GM18505 (cell line): ENCODE measurements around the gene DCXR.

Source experiments
- ATAC-seq: cut with Tn5 transposase; IDR thresholded peaks from one replicate; pipeline ENCODE4 v1.9.1; 2021; ENCODE audit not compliant: unreplicated experiment
- POLR2A ChIP-seq: IDR thresholded peaks from 4 replicates; pipeline ENCODE4 v1.6.1; 2011; ENCODE audit warnings: borderline replicate concordance; ENCODE audit not compliant: insufficient read depth, insufficient read length; ENCODE audit errors: extremely low read depth

DCXR gene

GRCh38 chr17:82063424-82064415 is 26.2 kb upstream of the DCXR start:
- no peak for TF ChIP-seq POLR2A
- no peak for ATAC-seq

GRCh38 chr17:82062984-82063368 is 25.5 kb upstream of the DCXR start:
- no peak for ATAC-seq
- no peak for TF ChIP-seq POLR2A

GRCh38 chr17:82062076-82062983 is 24.8 kb upstream of the DCXR start:
- no peak for ATAC-seq
- no peak for TF ChIP-seq POLR2A

- no peak for TF ChIP-seq POLR2A
- ATAC-seq: no peak
Observed at GRCh38 chr17:82061047-82061925, 23.8 kb upstream of the DCXR start.

DNA sequence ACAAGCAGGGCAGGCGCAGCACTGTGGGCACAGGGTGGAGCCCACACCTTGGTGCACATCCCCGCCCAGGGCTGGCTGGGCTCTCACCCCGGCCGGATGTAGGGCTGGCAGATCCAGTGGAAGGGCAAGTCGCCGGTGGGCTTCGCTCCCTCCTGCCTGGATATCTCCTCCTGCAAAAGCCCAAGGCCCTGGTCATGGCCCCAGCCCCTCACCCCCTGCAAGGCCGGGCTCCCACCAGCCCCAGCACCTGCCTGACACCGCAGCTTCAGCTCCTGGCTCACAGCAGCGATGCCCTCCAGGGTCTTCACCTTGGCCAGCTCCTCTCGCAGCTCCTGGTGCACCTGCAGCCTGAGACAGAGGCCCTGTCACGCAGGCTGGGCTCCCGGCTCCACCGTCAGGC is 23.1 kb upstream of the DCXR start:
- TF ChIP-seq POLR2A: no peak
- ATAC-seq: no peak

DNA sequence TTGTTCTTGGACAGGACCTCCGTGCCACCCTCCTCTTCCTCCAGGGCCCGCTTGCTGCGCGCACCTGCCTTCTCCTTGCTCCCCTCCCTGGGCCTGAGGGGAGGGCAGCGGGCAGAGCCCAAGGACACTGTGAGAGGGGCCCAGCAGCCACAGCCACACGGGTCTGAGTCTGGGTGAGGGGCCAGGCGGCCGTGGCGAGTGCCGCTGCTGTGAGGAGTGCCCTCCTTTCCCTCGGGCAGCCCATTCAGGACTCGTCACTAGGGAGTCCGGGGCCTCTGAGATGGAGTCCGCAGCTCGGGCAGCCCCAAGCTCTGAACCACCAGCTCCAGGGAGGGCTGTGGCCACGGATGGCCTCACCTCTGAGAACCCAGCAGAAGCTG is 22.5 kb upstream of the DCXR start:
- ATAC-seq: no peak
- no peak for TF ChIP-seq POLR2A

DNA sequence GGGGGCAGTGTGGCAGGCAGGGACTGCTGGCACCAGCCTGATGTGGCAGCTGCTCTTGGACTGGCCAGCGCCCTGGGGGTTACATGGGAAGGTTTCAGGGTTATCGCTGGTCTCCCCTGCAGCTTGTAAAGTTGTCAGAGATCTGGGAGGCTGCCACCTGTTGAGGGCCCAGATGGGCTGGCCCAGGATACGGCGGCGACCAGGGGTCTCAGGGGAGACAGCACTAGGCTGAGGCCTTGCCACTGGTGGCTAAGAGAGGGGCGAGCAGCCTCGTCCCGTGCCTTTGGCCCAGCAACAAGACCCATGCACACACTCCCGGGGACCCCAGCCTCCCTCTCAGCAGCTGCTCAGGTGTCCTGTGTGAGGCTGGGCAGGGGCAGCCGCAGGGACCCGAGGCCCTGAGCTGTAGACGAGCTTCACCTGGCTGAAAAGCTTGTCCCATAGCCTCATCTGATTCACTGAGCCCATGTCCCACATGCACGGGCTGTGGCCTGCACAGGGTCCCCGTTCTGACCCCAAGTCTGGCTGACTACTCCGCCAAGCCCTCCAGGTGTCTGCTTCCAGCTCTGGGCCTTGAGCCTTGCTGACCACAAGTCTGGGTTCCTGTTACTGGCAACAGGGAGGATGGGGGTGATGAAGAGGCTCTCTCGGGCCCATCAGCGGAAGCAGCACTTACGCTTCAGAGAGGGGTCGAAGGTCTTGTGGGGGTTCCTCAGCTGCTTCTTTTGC is 21.9 kb upstream of the DCXR start:
- no peak for ATAC-seq
- no peak for TF ChIP-seq POLR2A

GRCh38 chr17:82058855-82059249 is 21.4 kb upstream of the DCXR start:
- no peak for ATAC-seq
- no peak for TF ChIP-seq POLR2A

GRCh38 chr17:82058230-82058854 is 20.8 kb upstream of the DCXR start:
- no peak for TF ChIP-seq POLR2A
- ATAC-seq: no peak

DNA sequence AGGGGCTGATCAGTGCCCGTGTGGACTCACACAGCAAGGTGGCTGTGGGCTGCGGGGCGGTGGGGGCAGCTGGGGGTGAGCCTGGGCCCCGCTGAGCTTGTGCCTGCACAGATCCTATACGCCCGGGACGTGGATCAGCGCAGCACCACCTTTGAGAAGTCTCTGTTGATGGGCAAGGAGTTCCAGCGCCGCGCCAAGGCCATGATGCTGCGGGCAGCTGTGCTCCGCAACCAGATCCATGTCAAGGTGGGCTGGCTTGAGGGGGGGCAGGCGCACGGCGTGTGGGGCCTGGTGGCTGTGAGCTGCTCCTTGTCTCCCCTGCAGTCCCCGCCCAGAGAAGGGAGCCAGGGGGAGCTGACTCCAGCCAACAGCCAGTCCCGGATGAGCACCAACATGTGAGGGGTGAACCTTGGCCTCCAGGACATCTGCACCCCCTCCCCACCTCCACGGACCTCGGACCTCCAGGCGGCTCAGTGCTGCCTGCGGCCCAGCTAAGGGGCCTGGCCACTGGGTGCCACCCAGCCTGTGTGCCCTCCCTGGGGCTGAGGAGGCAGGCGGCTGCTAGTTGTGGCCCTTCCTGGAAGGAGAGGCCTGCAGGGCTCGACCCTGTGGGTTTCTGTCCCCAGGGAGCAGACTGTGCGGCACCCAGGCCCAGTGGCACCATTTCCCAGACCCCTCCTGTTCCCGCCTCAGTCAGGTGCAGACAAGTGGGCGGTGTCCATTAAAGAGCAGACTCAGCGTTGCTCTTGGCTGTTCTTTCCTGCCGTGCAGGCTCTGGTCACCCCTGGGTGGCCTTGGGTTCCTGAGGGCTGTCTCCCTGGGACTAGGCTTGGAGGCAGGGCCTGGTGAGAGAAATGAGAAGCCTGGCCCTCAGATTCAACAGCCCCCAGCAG is 19.5 kb upstream of the DCXR start:
- ATAC-seq: no peak
- no peak for TF ChIP-seq POLR2A

GRCh38 chr17:82055965-82056728 is 18.6 kb upstream of the DCXR start:
- no peak for ATAC-seq
- no peak for TF ChIP-seq POLR2A
